Thyroid gland (tissue), 4 donors: ENCODE data around the gene CCL24. TPM values are rescaled to one million over a fixed set of nuclear protein-coding genes. Genes with fewer than 3 reads are reported as not detected.
"Not testable (repeated sequence)": the region's sequence is repeated elsewhere in the genome, so short reads cannot be mapped to it uniquely, and the experiment has no call there.

Experiments used
- DNase-seq, 2 donors: peaks; one replicate each; pipeline ENCODE4 v3.0.0-alpha.2; 2019
- H3K27ac ChIP-seq, 3 donors: fragments of 200-600 bp; sonication (generic); 1 replicate in 2 of 3; 2 replicates in 1 of 3; pipeline ENCODE4 v1.5.1; 2016 to 2019; ENCODE audit warnings: mild to moderate bottlenecking in 1 of 3, moderate library complexity in 1 of 3
- H3K27me3 ChIP-seq: fragments of 200-600 bp; sonication (generic); one replicate; pipeline ENCODE4 v1.5.1; 2019
- H3K36me3 ChIP-seq, 2 donors: fragments of 200-600 bp; sonication (generic); one replicate each; pipeline ENCODE4 v1.5.1; 2016 to 2019
- H3K4me1 ChIP-seq, 2 donors: fragments of 200-600 bp; sonication (generic); one replicate each; pipeline ENCODE4 v1.5.1; 2017 to 2019
- H3K4me3 ChIP-seq, 3 donors: fragments of 200-600 bp; sonication (generic); replicated peaks in 1 of 3; 1 replicate in 2 of 3; 2 replicates in 1 of 3; pipeline ENCODE4 v1.5.1; 2016; ENCODE audit warnings: mild to moderate bottlenecking in 1 of 3
- H3K9me3 ChIP-seq: fragments of 200-600 bp; sonication (generic); one replicate; pipeline ENCODE4 v1.5.1; 2017
- CTCF ChIP-seq, 6 experiments: fragments of 200-600 bp in 3 of 6; fragments of 450-650 bp in 3 of 6; sonication (generic) in 3 of 6; IDR thresholded peaks; one replicate each; pipeline ENCODE4 v1.5.1; 2016 to 2019; ENCODE audit warnings: antibody characterized with exemption in 6 of 6, mild to moderate bottlenecking in 2 of 6, inconsistent platforms in 1 of 6, moderate library complexity in 1 of 6
- POLR2A ChIP-seq, 2 donors: fragments of 450-650 bp; IDR thresholded peaks; one replicate each; pipeline ENCODE4 v1.6.1; 2017; ENCODE audit warnings: antibody characterized with exemption in 2 of 2, mild to moderate bottlenecking in 2 of 2, moderate library complexity in 1 of 2
- WGBS, 2 donors: methylation state at CpG; one replicate each; pipeline ENCODE4 v1.1.5; 2017; 5-methylcytosine and 5-hydroxymethylcytosine counted together
- intact Hi-C: fragments of 100-400 bp; cut with DNase I; formaldehyde crosslinking; loops from one replicate; pipeline ENCODE4 v1.15.1; 2023
- total RNA-seq, 4 donors: library from RNA; depleted of rRNA; stranded (reverse); fragments of >200 nt; gene quantifications; one replicate each; pipeline ENCODE4 v1.2.3, GENCODE V29; 2016

CCL24 gene
- total RNA-seq, 4 donors from 2014 or later, result not detected

DNA sequence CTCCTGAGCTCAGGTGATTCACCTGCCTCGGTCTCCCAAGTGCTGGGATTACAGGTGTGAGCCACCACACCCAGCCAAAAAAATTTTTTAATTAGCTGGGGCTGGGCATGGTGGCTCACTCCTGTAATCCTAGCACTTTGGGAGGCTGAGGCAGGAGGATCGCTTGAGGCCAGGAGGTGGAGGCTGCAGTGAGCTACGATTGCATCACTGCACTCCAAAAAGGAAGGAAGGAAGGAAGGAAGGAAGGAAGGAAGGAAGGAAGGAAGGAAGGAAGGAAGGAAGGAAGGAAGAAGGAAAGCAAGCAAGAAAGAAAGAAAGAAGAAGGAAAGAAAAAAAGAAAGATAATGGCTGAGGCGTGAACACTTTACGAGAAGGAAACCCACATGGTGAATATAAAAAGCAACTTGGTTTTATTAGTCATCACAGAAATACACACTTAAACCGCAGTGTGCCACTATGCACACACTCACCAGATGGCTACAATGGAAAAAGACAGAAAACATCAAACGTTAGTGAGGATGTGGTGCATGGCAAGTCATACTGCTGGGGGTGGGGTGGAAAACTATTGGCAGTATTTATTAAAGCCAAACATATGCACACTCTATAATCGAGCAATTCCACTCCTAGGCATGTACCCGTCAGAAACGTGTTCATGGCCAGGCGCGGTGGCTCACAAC lies 37.2 kb downstream of the CCL24 start:
- Histone ChIP-seq H3K4me3 (no peak overlapping the region), H3K27ac (no peak overlapping the region), H3K27me3 (no peaks in the 10 kb centered on the region), H3K4me1 (no peaks in the 10 kb centered on the region), H3K9me3 (no peaks in the 10 kb centered on the region), H3K36me3 (no peaks in the 10 kb centered on the region)
- DNase-seq, result no peak
- WGBS, 2 donors, result 72 to 78% methylated on average over 12 of the region's 12 CpGs
- intact Hi-C loops, result no loop called here
- TF ChIP-seq CTCF (IDR thresholded peaks at IDR 0.05), result no peak
- no peak for TF ChIP-seq POLR2A (IDR thresholded peaks at IDR 0.05)

DNA sequence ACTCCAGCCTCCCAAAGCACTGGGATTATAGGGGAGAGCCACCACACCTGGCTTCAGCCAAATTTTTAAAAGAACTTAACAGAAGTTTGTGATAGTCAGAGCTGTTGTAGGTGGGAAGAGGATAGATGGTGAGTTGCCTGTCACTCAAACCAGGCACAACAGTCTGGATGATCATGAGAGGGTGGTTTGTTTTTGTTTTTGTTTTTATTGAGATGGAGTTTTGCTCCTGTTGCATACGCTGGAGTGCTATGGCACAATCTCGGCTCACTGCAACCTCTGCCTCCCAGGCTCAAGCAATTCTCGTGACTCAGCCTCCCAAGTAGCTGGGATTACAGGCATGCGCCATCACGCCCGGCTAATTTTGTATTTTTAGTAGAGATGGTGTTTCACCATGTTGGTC lies 39.6 kb downstream of the CCL24 start:
- WGBS, 2 donors, result 89 to 98% methylated on average over 6 of the region's 6 CpGs
- H3K27me3 ChIP-seq, H3K27ac ChIP-seq, H3K9me3 ChIP-seq, intact Hi-C loops, H3K36me3 ChIP-seq, DNase-seq, H3K4me1 ChIP-seq, H3K4me3 ChIP-seq: not testable (repeated sequence)

DNA sequence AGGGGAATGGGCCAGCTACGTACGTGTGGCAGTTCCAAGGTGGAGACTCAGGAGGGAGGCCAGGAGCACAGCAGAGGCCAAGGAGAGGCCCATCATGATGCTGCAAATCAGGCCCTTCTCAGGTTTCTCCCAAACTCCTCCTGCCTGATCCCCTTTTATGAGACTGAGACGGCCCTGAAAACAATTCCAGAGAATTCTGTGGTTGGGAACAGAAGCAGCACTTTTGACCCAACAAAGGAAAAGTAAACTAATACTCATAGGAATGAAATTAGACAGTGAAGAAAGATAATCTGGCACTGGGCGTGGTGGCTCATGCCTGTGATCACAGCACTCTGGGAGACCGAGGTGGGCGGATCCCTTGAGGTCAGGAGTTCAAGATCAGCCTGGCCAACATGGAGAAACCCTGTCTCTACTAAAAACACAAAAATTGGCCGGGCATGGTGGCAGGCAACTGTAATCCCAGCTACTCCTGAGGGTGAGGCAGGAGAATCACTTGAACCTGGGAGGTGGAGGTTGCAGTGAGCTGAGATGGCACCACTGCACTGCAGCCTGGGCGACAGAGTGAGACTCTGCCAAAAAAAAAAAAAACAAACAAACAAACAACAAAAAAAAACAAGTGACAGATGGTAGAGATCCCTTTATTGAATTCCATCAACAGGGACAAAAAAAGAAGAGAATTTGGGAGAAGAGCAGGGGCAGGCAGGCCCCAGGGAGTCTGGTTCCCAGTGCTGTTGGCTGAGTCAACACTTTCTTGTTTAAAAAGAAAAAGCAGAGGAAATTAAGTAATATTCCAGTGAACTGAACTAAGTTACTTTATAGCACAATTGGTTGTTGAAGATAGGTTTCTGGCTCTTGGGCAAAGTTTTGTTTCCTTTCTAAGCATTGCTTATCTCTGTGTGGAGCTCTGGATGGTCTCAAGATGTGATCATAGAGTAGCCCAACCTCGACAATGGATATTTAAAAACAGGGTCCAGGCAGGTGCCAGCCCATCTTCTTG lies 41.2 kb downstream of the CCL24 start, which contains the start of gene CCL26:
TSS of gene CCL26 (minus strand) at position 131 of the 997 bp plus-strand sequence. CDS start at position 96, 35 bp downstream.
- Histone ChIP-seq H3K27me3 (no peaks in the 10 kb centered on the region), H3K4me1 (no peaks in the 10 kb centered on the region), H3K9me3 (no peaks in the 10 kb centered on the region), H3K27ac (peak within 1 kb of the TSS in 2 of 3 donors; percentile 17 to 58), H3K36me3 (no peaks in the 10 kb centered on the region), H3K4me3 (no peak within 1 kb of the TSS)
- TF ChIP-seq CTCF (IDR thresholded peaks at IDR 0.05), result no peak
- TF ChIP-seq POLR2A (IDR thresholded peaks at IDR 0.05), result no peak
- intact Hi-C loops, result no loop called here
- WGBS, 2 donors, result 69% methylated on average over 9 of the region's 9 CpGs
- DNase-seq, result peak; percentile 12 to 21

GRCh38 chr7:75771224-75771623 lies 42.4 kb downstream of the CCL24 start:
- no peak for DNase-seq
- intact Hi-C loops, result no loop called here
- TF ChIP-seq POLR2A (IDR thresholded peaks at IDR 0.05), result no peak
- TF ChIP-seq CTCF (IDR thresholded peaks at IDR 0.05), result no peak
- no peaks in the 10 kb centered on the region for H3K4me1 ChIP-seq
- H3K9me3 ChIP-seq, result no peaks in the 10 kb centered on the region
- WGBS, 2 donors, result 92 to 100% methylated on average over 1 of the region's 1 CpG
- H3K27ac ChIP-seq, result no peak overlapping the region
- no peaks in the 10 kb centered on the region for H3K36me3 ChIP-seq
- H3K27me3 ChIP-seq, result no peaks in the 10 kb centered on the region
- no peak overlapping the region for H3K4me3 ChIP-seq

DNA sequence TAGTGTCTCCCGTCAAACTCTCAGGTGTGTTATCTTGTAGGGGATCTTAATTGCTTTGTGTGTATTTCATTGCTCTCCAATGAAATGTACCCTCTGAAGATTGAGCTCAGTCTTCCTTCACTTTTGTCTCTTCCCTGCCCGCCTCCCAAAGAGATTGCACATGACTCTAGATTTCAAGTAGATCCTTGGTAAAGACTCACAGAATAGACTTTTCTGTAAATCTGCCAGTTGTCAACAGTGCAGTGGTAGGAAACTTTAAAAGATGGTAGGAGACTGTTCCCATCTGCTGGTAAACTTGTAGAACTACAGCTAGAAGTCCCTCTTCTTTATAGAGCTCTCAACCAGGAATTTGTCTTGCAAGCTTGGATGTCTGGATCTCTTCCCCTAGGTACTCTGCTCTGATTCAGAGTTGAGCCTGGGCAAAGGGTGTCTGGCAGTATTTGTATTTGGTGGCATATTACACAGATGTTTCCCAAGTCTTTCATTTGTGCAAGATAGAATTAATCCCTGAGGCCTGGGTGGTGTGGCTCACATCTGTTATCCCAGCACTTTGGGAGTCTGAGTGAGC lies 51.2 kb downstream of the CCL24 start:
- Histone ChIP-seq H3K9me3 (no peaks in the 10 kb centered on the region), H3K27ac (no peak overlapping the region), H3K36me3 (no peaks in the 10 kb centered on the region), H3K27me3 (no peaks in the 10 kb centered on the region), H3K4me3 (no peak overlapping the region), H3K4me1 (no peaks in the 10 kb centered on the region)
- WGBS, 2 donors, result 10 to 20% methylated on average over 2 of the region's 2 CpGs
- TF ChIP-seq CTCF (IDR thresholded peaks at IDR 0.05) (peak; percentile 68 to 90 (median 78)), POLR2A (IDR thresholded peaks at IDR 0.05) (no peak)
- peak in 1 of 2 donors; percentile 4 for DNase-seq
- intact Hi-C loops, result no loop called here

DNA sequence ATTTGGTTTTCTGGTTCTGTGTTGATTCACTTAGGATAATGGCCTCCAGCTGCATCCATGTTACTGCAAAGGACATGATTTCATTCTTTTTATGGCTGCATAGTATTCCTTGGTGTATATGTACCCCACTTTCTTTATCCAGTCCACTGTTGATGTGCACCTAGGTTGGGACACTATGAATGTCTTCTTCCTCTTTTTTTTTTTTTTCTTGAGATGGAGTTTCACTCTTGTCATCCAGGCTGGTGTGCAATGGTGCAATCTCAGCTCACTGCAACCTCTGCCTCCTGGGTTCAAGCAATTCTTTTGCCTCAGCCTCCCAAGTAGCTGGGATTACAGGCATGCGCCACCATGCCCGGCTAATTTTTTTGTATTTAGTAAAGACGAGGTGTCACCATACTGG lies 51.8 kb downstream of the CCL24 start:
- H3K27me3 ChIP-seq, H3K4me1 ChIP-seq, intact Hi-C loops: not testable (repeated sequence)

More for the DNA sequence above, 51.8 kb downstream of the CCL24 start:
- not testable (repeated sequence) for DNase-seq, H3K36me3 ChIP-seq, H3K27ac ChIP-seq, H3K9me3 ChIP-seq, H3K4me3 ChIP-seq
- 87 to 94% methylated on average over 3 of the region's 3 CpGs for WGBS, 2 donors
